Endometrial microvascular endothelial cells (primary cell): ENCODE results near the gene TMEFF2. TPM values are rescaled to one million over a fixed set of nuclear protein-coding genes. Genes with fewer than 3 reads are reported as not detected.
"Not testable (repeated sequence)": the region's sequence is repeated elsewhere in the genome, so short reads cannot be mapped to it uniquely, and the experiment has no call there.

Source experiments
- in situ Hi-C: cut with HindIII; loops from 2 replicates; pipeline ENCODE4 v1.10.0; 2017; ENCODE audit warnings: low sequenced_read_pairs, low pct_unique_long_range_greater_than_20kb; ENCODE audit errors: inconsistent ontology term
- total RNA-seq: library from RNA; depleted of rRNA; stranded (reverse); fragments of >200 nt; gene quantifications from one replicate; pipeline ENCODE4 v1.2.3, GENCODE V29; 2015; ENCODE audit errors: inconsistent ontology term

TMEFF2 gene
- total RNA-seq, 1 donor from 2014 or later: not detected

GRCh38 chr2:192087398-192087958, 107.3 kb downstream of the TMEFF2 start:
- in situ Hi-C loops: no loop called here

DNA sequence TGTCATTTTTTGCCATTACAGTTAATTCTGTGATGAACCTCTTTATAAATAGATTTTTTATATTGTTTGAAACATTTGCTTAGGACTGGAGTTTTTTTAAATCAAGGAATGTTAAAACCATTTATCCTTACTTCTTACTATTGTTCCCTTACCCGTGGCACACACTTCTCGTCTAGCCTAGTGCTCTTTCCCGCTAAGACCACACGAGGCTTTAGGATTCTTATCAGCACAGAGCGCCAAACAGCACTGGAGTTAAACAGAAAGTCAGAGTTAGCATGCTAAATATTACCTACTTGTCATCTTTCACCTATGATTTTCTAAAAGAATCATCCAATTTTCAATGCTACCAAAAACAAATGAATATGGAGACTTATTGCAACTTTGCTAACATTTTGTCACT, 112.6 kb downstream of the TMEFF2 start:
- in situ Hi-C loops: no loop called here

- in situ Hi-C loops: not testable (repeated sequence)
Observed at GRCh38 chr2:192080096-192080495, 114.6 kb downstream of the TMEFF2 start.

DNA sequence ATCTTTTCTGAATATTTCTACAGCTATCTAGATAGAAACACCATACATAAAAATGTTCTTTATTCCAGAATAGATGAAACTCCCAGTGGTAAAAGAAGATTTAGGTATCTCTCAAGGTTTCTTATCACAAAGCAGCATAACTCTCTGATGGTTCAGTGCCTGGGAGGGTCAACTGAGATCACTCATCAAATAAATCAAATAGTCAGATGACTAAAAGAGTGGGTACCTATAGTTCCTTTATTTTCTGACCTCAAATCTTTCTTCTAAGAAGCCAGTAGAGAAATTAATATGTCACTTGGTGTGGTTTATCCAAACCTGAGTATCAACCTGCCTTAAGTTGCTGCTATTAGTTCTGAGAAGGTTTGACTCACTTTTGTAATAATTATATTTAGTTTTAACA, 120.9 kb downstream of the TMEFF2 start:
- in situ Hi-C loops: no loop called here

DNA sequence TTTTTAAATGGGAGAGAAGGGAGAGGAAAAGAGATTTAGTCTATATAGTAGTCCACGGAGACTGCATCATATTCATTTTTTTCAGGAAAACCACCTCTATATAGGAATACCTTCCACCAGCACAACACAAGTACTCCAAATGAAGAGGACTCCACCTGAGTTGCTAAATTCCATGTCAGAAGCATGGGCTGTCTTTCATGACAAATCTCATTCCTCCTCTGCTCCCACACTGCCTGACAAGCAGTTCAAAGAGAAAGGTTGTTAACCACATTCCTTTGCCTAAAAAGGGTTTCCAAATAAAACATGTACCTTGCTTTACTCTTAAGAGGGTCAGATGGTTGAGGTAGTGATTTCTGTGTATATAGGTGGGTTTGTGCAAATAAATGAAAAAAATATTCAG, 122.0 kb downstream of the TMEFF2 start:
- in situ Hi-C loops: no loop called here

DNA sequence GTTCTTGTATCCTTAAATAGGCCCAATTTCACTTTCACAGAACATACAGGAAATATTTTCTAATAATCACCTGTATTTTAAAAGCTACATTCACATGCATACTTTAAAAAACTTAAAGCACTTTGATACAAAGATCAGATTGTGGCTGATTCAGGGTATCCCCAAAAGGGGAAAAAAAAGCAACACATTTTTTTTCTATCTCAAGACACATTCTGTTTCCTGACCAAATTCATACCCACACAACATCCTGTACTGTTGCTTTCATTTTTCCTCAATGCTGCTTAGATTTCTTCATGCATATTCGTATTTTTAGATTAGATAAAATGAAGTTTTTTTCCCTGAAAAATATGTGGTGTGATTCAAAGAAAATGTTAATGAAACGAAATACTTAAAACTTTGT, 122.5 kb downstream of the TMEFF2 start:
- in situ Hi-C loops: no loop called here

DNA sequence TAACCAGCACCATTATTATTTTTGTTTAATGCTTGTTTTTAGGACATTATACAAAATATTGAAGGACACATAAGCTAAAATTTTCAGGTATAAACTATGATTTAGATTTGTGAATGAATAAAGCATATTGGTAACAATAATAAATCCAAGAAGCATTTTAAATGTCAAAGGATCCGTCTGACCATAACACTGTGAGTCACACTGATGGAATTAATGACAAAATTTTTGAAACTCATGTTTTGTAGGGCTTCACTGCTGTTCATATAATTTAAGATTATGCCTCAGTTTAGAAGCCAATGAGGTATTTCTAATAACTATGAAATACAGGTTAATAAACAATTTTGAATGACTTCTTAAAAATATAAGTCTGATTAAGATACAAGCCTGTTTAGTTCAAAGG, 124.6 kb downstream of the TMEFF2 start:
- in situ Hi-C loops: no loop called here

- in situ Hi-C loops: no loop called here
Observed at GRCh38 chr2:192069417-192069816, 125.3 kb downstream of the TMEFF2 start.

DNA sequence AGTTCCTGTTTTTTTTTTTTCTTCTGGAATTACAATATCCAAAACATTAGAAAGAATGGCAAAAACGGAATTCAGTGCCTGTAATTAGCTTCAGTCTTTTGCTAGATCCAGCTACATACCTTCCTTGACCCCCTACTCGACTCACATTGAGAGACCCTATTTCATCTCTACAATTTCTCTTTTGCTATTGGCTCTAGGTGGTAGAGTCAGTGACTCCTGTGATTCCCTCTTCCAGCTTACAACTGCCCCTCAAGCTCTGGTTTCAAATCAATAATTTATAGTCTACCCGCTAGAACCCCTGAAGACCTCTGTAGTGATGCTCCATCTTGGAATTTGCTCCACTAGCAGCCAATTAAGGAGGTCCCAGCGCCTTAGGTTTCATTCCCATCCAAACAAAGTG, 125.8 kb downstream of the TMEFF2 start:
- in situ Hi-C loops: no loop called here

GRCh38 chr2:192067631-192068030, 127.1 kb downstream of the TMEFF2 start:
- in situ Hi-C loops: no loop called here

DNA sequence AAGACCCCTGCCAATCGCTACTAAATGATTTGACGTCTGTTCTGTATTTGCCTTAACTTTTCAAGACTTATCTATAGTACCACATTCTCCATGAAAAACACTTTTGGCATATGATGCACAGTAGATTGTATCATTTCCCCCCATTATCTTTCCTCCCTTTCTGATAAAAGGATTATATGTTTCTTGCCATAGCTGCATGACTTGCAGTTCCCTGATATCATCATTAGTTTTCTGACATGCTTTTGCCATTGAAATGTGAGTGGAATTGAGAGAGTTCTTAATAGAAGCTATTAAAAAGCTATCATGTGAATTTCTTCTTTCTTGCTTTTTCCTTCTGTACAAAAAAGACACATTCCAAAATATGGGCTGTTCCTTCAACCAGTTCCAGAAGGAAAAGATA, 130.3 kb downstream of the TMEFF2 start:
- in situ Hi-C loops: no loop called here

GRCh38 chr2:192060161-192060560, 134.6 kb downstream of the TMEFF2 start:
- in situ Hi-C loops: no loop called here

DNA sequence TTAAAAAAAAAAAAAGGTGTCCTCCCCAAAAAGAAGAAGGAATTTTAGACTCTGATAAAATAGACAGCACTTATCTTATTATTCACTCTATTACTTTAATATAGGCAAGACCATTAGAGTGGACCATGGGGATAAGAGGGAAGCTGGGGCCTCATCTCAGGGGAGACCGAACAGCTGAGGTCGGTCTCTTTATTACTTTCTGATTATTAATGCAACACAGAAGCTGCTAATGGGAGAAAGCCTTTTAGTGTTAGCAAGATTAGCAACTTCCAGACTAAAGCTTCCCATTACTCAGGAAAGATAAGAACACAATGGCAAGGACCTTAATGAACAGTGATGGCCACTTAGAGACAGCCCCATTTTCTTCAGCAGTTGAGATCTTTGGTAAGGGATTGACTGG, 135.5 kb downstream of the TMEFF2 start:
- in situ Hi-C loops: no loop called here

DNA sequence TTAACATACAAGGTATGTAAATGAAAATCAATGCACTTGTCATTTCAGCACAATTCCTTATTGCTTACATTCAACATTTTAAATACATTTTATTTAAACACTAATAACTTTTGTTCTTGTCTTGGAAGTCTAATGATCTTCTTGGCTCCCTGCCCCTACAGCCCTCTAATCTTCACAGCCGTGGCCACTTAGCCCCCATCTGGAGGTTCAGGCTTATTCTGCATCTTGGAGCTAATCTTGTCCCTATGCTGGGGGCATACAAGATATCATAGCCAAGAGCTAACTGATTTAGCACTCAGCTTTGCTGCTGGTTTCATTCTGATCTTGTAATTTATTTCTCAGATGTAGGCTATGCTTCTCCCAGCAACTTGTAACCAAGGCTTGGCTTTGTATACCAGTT, 140.8 kb downstream of the TMEFF2 start:
- in situ Hi-C loops: no loop called here

DNA sequence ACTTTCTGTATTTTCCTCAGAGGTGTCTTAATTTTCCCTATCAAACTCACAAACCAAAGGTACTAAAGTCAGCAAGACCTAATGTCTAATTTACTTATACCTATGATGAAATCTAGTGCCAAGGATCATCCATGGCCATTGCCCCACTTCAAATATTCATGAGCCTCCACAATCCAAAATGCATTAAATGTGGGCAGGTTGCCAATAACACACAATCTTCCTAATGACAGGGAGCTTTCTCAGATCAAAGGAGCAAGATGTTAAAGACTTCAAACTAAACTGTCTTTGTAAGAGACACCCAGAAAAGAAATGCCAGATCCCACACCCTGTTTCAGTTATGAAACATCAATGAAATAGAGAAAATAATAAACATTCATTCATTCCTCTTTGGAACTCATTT, 143.2 kb downstream of the TMEFF2 start:
- in situ Hi-C loops: no loop called here

GRCh38 chr2:192049362-192049761, 145.4 kb downstream of the TMEFF2 start:
- in situ Hi-C loops: no loop called here

- in situ Hi-C loops: no loop called here
Observed at GRCh38 chr2:192047315-192048107, 147.2 kb downstream of the TMEFF2 start.

DNA sequence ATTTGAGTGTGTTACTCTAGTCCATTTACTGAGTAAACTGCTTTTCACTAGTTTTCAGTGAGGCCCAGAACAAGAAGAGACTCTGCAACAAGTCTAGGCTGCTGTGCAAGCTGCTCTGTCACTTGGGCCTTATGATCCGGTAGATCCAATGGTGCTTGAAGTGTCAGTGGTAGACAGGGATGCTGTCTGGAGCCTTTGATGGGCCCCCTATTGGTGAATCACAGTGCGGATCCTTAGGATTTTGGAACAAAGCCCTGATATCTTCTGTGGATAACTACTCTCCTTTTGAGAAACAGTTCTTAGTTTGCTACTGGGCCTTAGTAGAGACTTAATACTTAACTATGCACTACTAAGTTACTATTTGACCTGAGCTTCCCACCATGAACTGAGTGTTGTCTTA, 150.2 kb downstream of the TMEFF2 start:
- in situ Hi-C loops: no loop called here

DNA sequence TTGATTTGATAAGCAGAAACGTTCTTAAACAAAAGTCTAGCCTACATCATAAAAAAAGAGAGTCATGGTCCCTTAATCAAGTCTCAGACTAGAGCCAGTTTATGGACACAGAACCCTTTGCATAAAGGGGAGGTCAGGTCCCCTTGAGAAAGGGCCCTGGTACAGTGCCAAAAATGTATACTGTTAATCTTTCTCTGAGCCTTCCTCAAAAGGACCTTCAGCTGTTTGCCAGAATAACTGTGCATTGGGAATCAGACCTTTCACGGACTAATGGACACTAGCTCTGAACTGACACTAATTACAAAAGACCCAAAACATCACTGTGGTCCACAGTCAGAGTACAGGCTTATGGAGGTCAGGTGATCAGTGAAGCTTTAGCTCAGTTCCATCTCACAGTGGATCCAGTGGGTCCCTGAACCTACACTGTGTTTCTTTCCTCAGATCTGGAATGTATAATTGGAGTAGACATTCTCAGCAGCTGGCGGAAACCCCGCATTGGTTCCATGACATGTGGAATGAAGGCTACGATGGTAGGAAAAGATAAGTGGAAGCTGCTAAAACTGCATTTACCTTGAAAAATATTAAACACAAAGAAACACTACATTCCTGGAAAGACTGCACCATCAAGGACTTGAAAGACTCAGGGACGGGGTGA, 151.4 kb downstream of the TMEFF2 start:
- in situ Hi-C loops: no loop called here

- in situ Hi-C loops: no loop called here
Observed at GRCh38 chr2:192042126-192042525, 152.6 kb downstream of the TMEFF2 start.
